Cardiac fibroblast (primary cell): ENCODE results near the gene GSTO1.

Source experiments
- DNase-seq, 2 donors: peaks; one replicate each; pipeline versions ENCODE4 v3.0.0 to v3.0.0-alpha.2; 2010; ENCODE audit warnings: low read depth in 2 of 2
- H3K4me3 ChIP-seq, 2 donors: replicated peaks in 1 of 2; 1 replicate in 1 of 2; 2 replicates in 1 of 2; pipeline ENCODE4 v1.5.1; 2011; ENCODE audit warnings: low read depth in 2 of 2, low read length in 2 of 2, mild to moderate bottlenecking in 2 of 2, moderate library complexity in 1 of 2
- TF ChIP-seq, protein P1 (sequence below): IDR thresholded peaks from one replicate; pipeline ENCODE4 v1.5.1; 2011; ENCODE audit warnings: low read depth, mild to moderate bottlenecking, low read length, inconsistent platforms

GSTO1 gene

DNA sequence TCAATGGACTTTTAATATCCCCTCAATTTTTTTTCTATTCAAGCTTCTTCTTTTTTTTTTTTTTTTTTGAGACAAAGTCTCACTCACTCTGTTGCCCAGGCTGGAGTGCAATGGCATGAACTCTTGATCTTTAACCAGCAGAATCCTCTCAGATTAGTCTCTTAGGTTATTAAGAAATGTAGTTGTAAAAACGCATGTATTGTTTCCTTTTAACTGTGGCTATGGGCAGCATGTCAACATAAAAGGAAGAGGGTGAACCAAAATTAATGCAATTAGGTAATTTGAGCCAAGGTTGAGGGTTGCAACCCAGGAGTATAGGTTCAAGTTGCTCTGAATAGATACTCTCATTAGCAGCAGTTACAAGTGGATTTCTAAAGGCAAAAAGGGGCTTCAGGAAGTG lies 4.3 kb upstream of the GSTO1 start:
- TF ChIP-seq, protein P1, sequence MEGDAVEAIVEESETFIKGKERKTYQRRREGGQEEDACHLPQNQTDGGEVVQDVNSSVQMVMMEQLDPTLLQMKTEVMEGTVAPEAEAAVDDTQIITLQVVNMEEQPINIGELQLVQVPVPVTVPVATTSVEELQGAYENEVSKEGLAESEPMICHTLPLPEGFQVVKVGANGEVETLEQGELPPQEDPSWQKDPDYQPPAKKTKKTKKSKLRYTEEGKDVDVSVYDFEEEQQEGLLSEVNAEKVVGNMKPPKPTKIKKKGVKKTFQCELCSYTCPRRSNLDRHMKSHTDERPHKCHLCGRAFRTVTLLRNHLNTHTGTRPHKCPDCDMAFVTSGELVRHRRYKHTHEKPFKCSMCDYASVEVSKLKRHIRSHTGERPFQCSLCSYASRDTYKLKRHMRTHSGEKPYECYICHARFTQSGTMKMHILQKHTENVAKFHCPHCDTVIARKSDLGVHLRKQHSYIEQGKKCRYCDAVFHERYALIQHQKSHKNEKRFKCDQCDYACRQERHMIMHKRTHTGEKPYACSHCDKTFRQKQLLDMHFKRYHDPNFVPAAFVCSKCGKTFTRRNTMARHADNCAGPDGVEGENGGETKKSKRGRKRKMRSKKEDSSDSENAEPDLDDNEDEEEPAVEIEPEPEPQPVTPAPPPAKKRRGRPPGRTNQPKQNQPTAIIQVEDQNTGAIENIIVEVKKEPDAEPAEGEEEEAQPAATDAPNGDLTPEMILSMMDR, result no peak
- no peak for DNase-seq
- H3K4me3 ChIP-seq, result no peak overlapping the region

DNA sequence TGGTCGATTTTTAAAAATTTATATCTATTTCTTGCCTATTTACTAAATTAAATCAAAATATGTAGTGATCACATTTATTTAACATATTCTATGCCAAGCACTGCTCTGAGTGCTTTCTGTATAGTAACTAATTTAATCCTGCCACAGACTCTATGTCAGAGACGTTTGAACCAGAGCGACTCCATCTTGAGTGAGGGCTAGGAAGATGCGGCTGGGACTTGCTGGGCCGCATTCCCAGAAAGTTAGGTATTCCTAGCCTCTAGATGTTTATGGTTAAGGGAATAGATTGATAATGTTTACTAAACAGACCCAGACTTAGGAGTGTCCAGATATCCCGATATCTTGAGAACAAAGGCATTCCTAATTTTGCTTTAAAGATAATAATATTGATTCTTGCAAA lies 3.2 kb upstream of the GSTO1 start:
- no peak for DNase-seq
- no peak overlapping the region for H3K4me3 ChIP-seq
- TF ChIP-seq, protein P1, result no peak

DNA sequence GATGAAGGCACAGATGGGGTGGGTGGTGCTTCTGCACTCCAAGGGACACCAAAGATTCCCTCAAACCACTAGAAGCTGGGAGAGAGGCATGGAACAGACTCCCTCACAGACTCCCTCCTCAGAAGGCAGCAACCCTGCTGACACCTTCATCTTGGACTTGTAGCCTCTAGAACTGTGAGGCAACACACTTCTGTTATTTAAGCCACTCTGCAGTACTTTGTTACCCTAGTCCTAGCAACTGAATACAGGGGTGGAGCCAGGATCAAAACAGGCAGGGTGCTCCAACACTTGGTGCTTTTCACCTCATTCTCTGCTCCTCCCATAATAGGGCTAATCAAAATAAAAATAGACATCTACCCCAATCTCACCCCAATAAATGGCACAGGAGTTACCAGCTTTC lies 2.3 kb upstream of the GSTO1 start:
- TF ChIP-seq, protein P1, result no peak
- no peak overlapping the region for H3K4me3 ChIP-seq
- DNase-seq, result no peak

DNA sequence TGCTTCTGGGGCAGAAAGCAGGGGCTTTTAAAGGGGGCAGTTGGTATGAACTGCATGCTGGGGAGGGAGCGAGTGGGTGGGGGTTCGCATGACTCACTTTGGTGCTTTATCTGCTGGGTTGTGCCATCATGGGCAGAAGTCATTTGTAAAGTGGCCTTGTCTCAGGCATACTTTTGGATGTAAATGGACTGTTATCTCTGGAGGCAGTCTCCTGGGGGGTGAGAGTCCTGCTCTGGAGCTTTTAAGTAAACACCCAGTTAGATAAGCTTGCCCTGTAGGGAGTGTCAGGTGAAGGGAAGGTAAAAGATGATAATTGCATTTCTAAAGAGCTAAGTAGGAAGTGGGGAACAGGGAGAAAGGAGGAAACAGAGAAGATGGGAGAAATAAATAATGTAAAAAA lies 1.6 kb upstream of the GSTO1 start:
- no peak for DNase-seq
- no peak overlapping the region for H3K4me3 ChIP-seq
- TF ChIP-seq, protein P1, result no peak

DNA sequence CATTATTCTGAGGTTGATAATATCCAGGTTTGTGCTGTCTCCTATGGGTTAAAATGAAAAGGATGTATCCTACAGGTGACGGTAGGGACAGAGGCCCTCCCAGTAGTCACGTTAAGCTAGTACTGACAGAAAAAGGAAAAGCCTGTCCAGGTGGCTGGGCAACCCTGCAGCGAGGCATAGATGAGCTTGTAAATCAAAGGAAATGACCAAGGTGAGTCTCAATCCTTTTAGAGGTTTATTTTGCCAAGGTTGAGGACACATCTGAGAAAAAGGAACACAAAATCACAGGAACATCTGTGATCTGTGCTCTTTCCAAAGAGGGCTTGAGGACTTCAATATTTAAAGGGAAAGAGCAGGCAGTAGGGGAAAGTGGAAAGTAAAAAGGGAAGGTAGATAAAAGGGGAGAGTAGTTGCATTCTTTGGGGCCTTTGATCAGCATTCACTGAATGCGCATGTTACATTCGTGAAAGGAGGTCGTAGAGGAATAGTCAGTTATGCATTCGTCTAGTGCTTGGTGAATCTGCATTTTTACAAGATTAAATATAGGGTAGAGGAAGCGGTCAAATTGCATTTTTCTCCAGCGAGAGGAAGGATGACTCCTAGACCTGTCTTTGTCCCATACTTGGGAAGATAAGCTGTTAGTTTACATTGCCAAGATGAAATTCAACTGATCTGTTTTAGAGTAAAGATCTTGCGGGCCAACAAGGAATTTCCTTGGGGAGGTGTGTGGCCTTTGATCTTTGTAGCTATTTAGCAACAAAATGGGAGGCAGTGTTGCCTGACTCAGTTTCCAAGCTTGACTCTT lies 884 bp upstream of the GSTO1 start:
- TF ChIP-seq, protein P1, result no peak
- no peak for DNase-seq
- H3K4me3 ChIP-seq, result peak overlapping the region in 1 of 2 donors; percentile 79

DNA sequence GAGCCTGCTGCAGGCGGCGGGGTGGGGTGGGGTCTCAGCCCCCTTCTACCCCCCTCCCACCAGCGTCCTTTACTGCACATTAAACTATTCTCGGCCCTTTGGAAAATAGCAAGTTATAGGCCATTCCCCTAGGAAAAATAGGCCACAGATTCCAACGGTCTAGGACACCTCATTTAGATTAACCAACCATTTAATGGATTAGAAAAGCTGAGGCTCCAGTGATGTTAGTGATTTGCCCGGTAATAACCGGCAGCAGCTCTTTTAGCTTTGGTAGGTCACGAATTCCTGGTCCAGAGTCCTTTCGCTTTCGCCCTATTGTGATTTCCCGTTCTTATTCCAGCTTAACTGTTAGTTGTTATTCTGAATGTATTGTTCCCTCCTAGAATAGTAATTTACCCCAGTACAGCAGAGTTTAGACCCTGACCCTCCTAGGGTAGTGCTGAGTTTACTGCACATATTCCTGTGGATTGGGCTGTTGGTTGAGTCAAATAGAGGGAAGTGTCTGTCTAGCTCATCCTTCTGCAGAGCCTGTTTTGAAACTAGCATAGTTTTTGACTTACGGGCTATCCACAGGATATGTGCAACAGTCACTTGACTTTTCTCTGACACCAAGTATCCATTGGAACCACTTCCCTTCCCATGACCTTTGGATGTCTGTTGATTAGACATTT lies 754 bp downstream of the GSTO1 start:
- TF ChIP-seq, protein P1, result no peak
- DNase-seq, result peak; percentile 76 to 89
- H3K4me3 ChIP-seq, result peak overlapping the region; percentile 79 to 92
